Endothelial cell of umbilical vein (primary cell): ENCODE data around the gene PET100. TPM values are rescaled to one million over a fixed set of nuclear protein-coding genes. Genes with fewer than 3 reads are reported as not detected.
"Not testable (repeated sequence)": the region's sequence is repeated elsewhere in the genome, so short reads cannot be mapped to it uniquely, and the experiment has no call there.

ENCODE experiments used
- BruUV-seq: library from RNA; stranded (reverse); fragments of 400-500 nt; replicated peaks from 2 replicates; lab custom pipeline; 2021; lab: Mats Ljungman, UMichigan
- CTCF ChIA-PET: fragments of 300-600, 350-600 bp; sonication (Branson Sonifier 250); formaldehyde crosslinking; loops from one replicate; lab custom pipeline; 2021; ENCODE audit warnings: antibody characterized with exemption, inconsistent platforms; lab: Charles Lee
- POLR2A ChIA-PET: fragments of 300-600, 350-600 bp; sonication (Branson Sonifier 250); formaldehyde crosslinking; loops from one replicate; lab custom pipeline; 2021; ENCODE audit warnings: antibody characterized with exemption, inconsistent platforms; lab: Charles Lee
- DNase-seq: peaks from one replicate; pipeline ENCODE4 v3.0.0-alpha.2; 2011; ENCODE audit warnings: low read depth, low spot score
- FAIRE-seq: peaks from 2 replicates; lab custom pipeline; 2011; peaks lifted over from hg19 to GRCh38; lab: Jason Lieb, UNC
- H2AFZ ChIP-seq: 2 replicates; pipeline ENCODE4 v1.6.0; 2012; ENCODE audit warnings: low read depth, low read length, control low read depth, inconsistent platforms
- H3K27ac ChIP-seq: 2 replicates; pipeline ENCODE4 v1.5.1; 2011; ENCODE audit warnings: low read depth, mild to moderate bottlenecking, control low read depth, low read length, moderate library complexity; ENCODE audit not compliant: insufficient read depth
- H3K27me3 ChIP-seq, 2 experiments: 2 replicates each; pipeline versions ENCODE4 v1.6.0 to v1.6.1; 2011; ENCODE audit warnings: low read length in 2 of 2, mixed read lengths in 1 of 2; ENCODE audit not compliant: control insufficient read depth in 2 of 2, insufficient read depth in 2 of 2
- H3K36me3 ChIP-seq, 2 experiments: 2 replicates in 1 of 2; 3 replicates in 1 of 2; pipeline ENCODE4 v1.5.1; 2011; ENCODE audit warnings: low read length in 2 of 2, mild to moderate bottlenecking in 1 of 2, moderate library complexity in 1 of 2; ENCODE audit not compliant: control insufficient read depth in 2 of 2, insufficient read depth in 2 of 2; ENCODE audit errors: extremely low read depth in 1 of 2
- H3K4me1 ChIP-seq: 3 replicates; pipeline ENCODE4 v1.5.1; 2011; ENCODE audit warnings: mild to moderate bottlenecking, low read length; ENCODE audit not compliant: control insufficient read depth, insufficient read depth; ENCODE audit errors: extremely low read depth
- H3K4me2 ChIP-seq: 2 replicates; pipeline ENCODE4 v1.6.1; 2011; ENCODE audit warnings: low read length, control low read depth, mixed read lengths; ENCODE audit not compliant: insufficient read depth
- H3K4me3 ChIP-seq, 3 experiments: fragments of 200-600 bp in 1 of 3; sonication (generic), shearing (Covaris generic) in 1 of 3; replicated peaks in 1 of 3; 2 replicates each; pipeline ENCODE4 v1.5.1; 2011 to 2016; ENCODE audit warnings: control low read depth in 3 of 3, low read length in 3 of 3, mild to moderate bottlenecking in 2 of 3, inconsistent platforms in 1 of 3, low read depth in 1 of 3, moderate library complexity in 1 of 3; ENCODE audit not compliant: insufficient read depth in 1 of 3
- H3K79me2 ChIP-seq: 2 replicates; pipeline ENCODE4 v1.6.0; 2012; ENCODE audit warnings: low read length, inconsistent platforms; ENCODE audit not compliant: control insufficient read depth, insufficient read depth
- H3K9ac ChIP-seq: replicated peaks from 2 replicates; pipeline ENCODE3; 2011; ENCODE audit warnings: low read length, control low read depth; ENCODE audit not compliant: insufficient read depth; ENCODE audit errors: extremely low read depth
- H3K9me1 ChIP-seq: replicated peaks from 3 replicates; pipeline ENCODE4 v1.6.0; 2011; ENCODE audit warnings: mild to moderate bottlenecking, low read length; ENCODE audit not compliant: control insufficient read depth, insufficient read depth; ENCODE audit errors: extremely low read depth
- H3K9me3 ChIP-seq: replicated peaks from 2 replicates; pipeline ENCODE4 v1.5.1; 2012; ENCODE audit warnings: low read length, inconsistent platforms; ENCODE audit not compliant: control insufficient read depth, insufficient read depth
- H4K20me1 ChIP-seq: replicated peaks from 2 replicates; pipeline ENCODE3; 2011; ENCODE audit warnings: mild to moderate bottlenecking, low read length; ENCODE audit not compliant: control insufficient read depth, insufficient read depth; ENCODE audit errors: extremely low read depth
- GATA2 ChIP-seq: IDR thresholded peaks from 2 replicates; pipeline ENCODE4 v1.7.0; 2011; ENCODE audit warnings: low read depth, mild to moderate bottlenecking, moderate library complexity, mixed read lengths, low read length; ENCODE audit not compliant: insufficient read length, insufficient read depth
- POLR2A ChIP-seq: IDR thresholded peaks from 2 replicates; pipeline ENCODE4 v1.6.1; 2012; ENCODE audit warnings: low read depth, mild to moderate bottlenecking, control low read depth, low read length
- POLR2AphosphoS5 ChIP-seq: IDR thresholded peaks from 2 replicates; pipeline ENCODE4 v1.6.1; 2012; ENCODE audit warnings: low read depth, mild to moderate bottlenecking, control low read depth, low read length, moderate library complexity; ENCODE audit not compliant: insufficient read depth
- dilution Hi-C: fragments of 300-500 bp; cut with MboI; formaldehyde crosslinking; loops from one replicate; pipeline ENCODE4 v1.15.0; 2019; ENCODE audit warnings: low sequenced_read_pairs; ENCODE audit not compliant: extremely low pct_ligation_motif_present
- intact Hi-C: fragments of 100-400 bp; cut with micrococcal nuclease; formaldehyde crosslinking; loops from one replicate; pipeline ENCODE4 v1.10.0; 2022
- polyA plus RNA-seq, 4 experiments: library from polyadenylated mRNA; depleted of rRNA in 3 of 4; stranded (reverse) in 3 of 4; unstranded in 1 of 4; fragments of >200 nt; gene quantifications; 2 replicates each; pipeline versions ENCODE4 v1.2.1 to v1.2.3, GENCODE V29; 2011 to 2012; ENCODE audit warnings: missing spikeins in 1 of 4
- total RNA-seq: library from RNA; stranded (reverse); gene quantifications from 2 replicates; pipeline ENCODE4 v1.2.3, GENCODE V29; 2021
- TF ChIP-seq, protein P1 (sequence below), 2 donors: IDR thresholded peaks; 1 replicate in 1 of 2; 2 replicates in 1 of 2; pipeline ENCODE4 v1.5.1; 2011; ENCODE audit warnings: low read length in 2 of 2, mild to moderate bottlenecking in 2 of 2, moderate library complexity in 2 of 2, control low read depth in 1 of 2, inconsistent platforms in 1 of 2, low read depth in 1 of 2; ENCODE audit not compliant: insufficient read depth in 1 of 2; ENCODE audit errors: extremely low read depth in 1 of 2

The PET100 gene
- total and polyA plus RNA-seq, 2 donors (not counting 3 experiments of a cell fraction or from before 2014, with no cell fraction given): 55.0 to 172 TPM

DNA sequence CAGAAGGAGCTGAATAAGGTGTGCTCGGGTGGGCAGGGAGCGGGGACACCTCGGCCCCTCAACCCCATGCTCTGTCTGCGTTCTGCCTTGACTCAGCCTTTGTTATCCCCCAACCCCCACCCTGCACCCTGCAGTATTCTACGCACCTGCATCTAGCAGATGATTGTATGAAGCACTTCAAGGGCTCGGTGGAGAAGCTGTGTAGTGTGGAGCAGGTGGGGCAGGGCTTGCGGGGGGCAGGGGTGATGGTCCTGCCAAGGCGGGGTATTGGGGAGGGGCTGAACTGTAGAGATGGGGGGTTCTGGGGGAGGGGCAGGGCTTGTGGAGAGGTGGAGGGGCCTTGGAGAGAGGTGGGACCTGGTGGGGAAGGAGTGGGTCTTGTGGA is 13.4 kb downstream of the PET100 start:
- ChIA-PET POLR2A (no interaction called here), CTCF (no interaction called here)
- no peak overlapping the region for H3K4me2 ChIP-seq
- dilution Hi-C loops: no loop called here
- H3K9me1 ChIP-seq: no peaks in the 10 kb centered on the region
- intact Hi-C loops: no loop called here
- H3K4me3 ChIP-seq: no peak overlapping the region
- DNase-seq: no peak
- H3K27me3 ChIP-seq: no peaks in the 10 kb centered on the region
- no peak for FAIRE-seq
- TF ChIP-seq, protein P1, sequence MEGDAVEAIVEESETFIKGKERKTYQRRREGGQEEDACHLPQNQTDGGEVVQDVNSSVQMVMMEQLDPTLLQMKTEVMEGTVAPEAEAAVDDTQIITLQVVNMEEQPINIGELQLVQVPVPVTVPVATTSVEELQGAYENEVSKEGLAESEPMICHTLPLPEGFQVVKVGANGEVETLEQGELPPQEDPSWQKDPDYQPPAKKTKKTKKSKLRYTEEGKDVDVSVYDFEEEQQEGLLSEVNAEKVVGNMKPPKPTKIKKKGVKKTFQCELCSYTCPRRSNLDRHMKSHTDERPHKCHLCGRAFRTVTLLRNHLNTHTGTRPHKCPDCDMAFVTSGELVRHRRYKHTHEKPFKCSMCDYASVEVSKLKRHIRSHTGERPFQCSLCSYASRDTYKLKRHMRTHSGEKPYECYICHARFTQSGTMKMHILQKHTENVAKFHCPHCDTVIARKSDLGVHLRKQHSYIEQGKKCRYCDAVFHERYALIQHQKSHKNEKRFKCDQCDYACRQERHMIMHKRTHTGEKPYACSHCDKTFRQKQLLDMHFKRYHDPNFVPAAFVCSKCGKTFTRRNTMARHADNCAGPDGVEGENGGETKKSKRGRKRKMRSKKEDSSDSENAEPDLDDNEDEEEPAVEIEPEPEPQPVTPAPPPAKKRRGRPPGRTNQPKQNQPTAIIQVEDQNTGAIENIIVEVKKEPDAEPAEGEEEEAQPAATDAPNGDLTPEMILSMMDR (IDR thresholded peaks at IDR 0.05; ENCODE audit: extremely low read depth in 1 of 2, insufficient read depth in 1 of 2, low read depth in 1 of 2, low read length in 2 of 2): no peak
- TF ChIP-seq POLR2A (no peak), POLR2AphosphoS5 (no peak), GATA2 (no peak)
- H3K27ac ChIP-seq: no peak overlapping the region
- no peaks in the 10 kb centered on the region for H3K4me1 ChIP-seq
- H3K36me3 ChIP-seq: no peaks in the 10 kb centered on the region
- H3K9me3 ChIP-seq: no peaks in the 10 kb centered on the region
- H3K79me2 ChIP-seq: no peaks in the 10 kb centered on the region
- H2AFZ ChIP-seq: no peak overlapping the region
- no peaks in the 10 kb centered on the region for H4K20me1 ChIP-seq
- no TSS peak for BruUV-seq
- no peak overlapping the region for H3K9ac ChIP-seq

DNA sequence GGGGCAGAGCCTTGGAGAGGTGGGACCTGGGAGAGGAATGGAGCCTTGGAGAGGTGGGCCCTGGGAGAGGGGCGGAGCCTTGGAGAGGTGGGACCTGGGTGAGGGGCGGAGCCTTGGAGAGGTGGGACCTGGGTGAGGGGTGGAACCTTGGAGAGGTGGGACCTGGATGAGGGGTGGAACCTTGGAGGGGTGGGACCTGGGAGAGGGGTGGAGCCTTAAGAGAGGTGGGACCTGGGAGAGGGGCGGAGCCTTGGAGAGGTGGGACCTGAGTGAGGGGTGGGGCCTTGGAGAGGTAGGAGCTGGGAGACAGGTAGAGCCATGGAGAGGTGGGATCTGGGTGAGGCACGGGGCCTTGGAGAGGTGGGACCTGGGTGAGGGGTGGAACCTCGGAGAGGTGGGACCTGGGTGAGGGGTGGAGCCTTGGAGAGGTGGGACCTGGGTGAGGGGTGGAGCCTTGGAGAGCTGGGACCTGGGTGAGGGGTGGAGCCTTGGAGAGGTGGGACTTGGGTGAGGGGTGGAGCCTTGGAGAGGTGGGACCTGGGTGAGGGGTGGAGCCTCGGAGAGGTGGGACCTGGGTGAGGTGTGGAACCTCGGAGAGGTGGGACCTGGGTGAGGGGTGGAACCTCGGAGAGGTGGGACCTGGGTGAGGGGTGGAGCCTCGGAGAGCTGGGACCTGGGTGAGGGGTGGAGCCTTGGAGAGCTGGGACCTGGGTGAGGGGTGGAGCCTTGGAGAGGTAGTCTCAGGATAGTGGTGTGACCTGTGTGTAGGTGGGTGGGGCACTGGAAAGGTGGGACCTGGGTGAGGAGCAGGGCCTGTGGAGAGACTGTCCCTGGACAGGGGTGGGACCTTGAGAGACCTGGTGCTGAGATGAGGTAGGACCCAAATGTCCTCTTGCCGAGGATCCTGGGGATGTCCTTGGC is 14.3 kb downstream of the PET100 start:
- H2AFZ ChIP-seq, H3K4me2 ChIP-seq, H4K20me1 ChIP-seq, H3K27ac ChIP-seq, FAIRE-seq, intact Hi-C loops, H3K9me3 ChIP-seq, dilution Hi-C loops, H3K4me3 ChIP-seq, H3K79me2 ChIP-seq, DNase-seq, H3K9me1 ChIP-seq, H3K36me3 ChIP-seq, H3K4me1 ChIP-seq, BruUV-seq, H3K27me3 ChIP-seq, H3K9ac ChIP-seq: not testable (repeated sequence)
- ChIA-PET CTCF (interaction anchor here (1.2 kb wide), 1 partner anchor 37 kb away, joined by 4 read pairs; the partner anchor contains the start of gene TRAPPC5), POLR2A (interaction anchor here (0.7 kb wide), 1 partner anchor 14 kb away, joined by 7 read pairs; no protein-coding TSS in a partner anchor)
